ENCODE results near the gene MKRN1.

GRCh38 chr7:140484479-140484878, 5.2 kb upstream of the MKRN1 start:
- TF ChIP-seq CTCF (IDR thresholded peaks at IDR 0.05) (no peak), TCF7L2 (IDR thresholded peaks at IDR 0.05; ENCODE audit: low read depth, low read length) (no peak), SIN3A (IDR thresholded peaks at IDR 0.05; ENCODE audit: borderline replicate concordance, insufficient read depth, low read depth, low read length) (no peak), POLR2AphosphoS5 (IDR thresholded peaks at IDR 0.05; ENCODE audit: low read depth, low read length) (no peak)
